ELF-1 (cell line): ENCODE data around the gene LRRC3.

Experiments used
- DNase-seq: peaks from one replicate; pipeline ENCODE4 v3.0.0-alpha.2; 2016; ENCODE audit warnings: low read depth, low spot score

Gene LRRC3

DNA sequence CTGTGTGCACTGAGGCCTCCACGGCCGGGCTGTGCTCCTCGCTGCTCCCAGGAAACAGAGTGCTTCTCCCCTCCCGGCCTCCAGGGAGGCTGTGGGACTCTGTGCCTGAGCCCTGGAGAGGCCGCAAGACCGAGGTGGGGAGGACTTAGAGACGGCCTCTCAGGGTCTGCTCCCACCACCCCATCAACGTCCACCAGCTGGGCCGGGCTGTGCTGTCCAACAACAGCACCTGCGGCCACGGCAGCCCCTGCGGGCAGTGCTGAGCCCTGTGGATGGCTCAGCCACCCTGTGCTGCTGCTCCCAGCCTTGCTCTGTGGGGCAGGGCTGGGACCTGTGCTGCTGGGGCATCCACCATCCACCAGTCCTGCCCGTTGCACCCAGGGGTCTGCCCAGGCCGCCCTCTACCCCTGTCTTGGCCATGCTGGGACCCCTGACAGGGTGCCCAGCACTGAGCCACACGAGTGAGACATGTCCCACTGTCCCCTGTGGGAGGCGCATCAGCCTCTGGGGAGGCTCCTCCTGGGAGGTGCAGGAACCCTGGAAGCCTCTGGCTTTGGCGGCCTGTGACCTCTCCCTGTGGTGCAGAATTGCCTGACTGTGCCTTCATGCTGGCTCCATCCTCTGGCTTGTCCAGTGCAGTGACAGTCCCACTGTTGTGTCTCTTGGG, 31.2 kb upstream of the LRRC3 start:
- no peak for DNase-seq

- no peak for DNase-seq
Observed at GRCh38 chr21:44424608-44425306, 30.6 kb upstream of the LRRC3 start.

- peak; percentile 25 for DNase-seq
Observed at GRCh38 chr21:44425307-44425894, 29.9 kb upstream of the LRRC3 start.

- no peak for DNase-seq
Observed at GRCh38 chr21:44425895-44426662, 29.2 kb upstream of the LRRC3 start.

DNA sequence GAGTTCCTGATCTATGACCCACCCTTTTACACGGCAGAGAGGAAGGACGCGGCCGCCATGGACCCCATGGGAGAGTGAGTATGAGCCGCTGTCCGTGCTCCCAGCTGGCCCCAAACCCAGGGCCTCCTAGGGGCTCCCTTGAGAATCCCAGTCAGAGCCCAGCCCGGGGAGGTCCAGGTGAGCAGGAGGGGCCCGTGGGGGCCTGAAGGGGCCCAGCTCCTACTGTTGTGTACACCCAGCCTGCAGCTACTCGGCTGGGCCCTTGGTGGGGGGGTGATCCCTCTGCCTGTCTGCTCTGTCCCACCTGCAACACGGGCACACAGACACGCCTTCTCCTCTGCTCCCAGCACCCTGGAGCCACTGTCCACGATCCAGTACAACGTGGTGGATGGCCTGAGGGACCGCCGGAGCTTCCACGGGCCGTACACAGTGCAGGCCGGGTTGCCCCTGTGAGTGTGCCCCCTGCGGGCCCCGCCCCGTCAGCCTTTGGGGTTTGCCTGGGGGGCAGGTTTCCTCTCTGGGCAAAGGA, 28.6 kb upstream of the LRRC3 start:
- no peak for DNase-seq

GRCh38 chr21:44427241-44428120, 27.8 kb upstream of the LRRC3 start:
- DNase-seq: no peak

GRCh38 chr21:44428281-44428960, 26.9 kb upstream of the LRRC3 start:
- peak; percentile 94 for DNase-seq

- no peak for DNase-seq
Observed at GRCh38 chr21:44429894-44430293, 25.4 kb upstream of the LRRC3 start.

DNA sequence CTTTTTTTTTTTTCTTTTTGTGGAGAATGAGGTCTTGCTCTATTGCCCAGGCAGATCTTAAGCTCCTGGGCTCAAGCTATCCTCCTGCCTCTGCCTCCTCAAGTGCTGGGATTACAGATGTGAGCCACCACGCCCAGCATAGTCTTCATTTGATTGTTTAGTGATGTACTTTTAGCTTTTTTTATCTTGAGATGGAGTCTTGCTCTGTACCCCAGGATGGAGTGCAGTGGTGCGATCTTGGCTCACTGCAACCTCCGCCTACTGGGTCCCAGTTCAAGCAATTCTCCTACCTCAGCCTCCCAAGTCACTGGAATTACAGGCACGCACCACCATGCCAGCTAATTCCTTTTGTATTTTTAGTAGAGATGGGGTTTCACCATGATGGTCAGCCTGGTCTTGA, 24.0 kb upstream of the LRRC3 start:
- no peak for DNase-seq

DNA sequence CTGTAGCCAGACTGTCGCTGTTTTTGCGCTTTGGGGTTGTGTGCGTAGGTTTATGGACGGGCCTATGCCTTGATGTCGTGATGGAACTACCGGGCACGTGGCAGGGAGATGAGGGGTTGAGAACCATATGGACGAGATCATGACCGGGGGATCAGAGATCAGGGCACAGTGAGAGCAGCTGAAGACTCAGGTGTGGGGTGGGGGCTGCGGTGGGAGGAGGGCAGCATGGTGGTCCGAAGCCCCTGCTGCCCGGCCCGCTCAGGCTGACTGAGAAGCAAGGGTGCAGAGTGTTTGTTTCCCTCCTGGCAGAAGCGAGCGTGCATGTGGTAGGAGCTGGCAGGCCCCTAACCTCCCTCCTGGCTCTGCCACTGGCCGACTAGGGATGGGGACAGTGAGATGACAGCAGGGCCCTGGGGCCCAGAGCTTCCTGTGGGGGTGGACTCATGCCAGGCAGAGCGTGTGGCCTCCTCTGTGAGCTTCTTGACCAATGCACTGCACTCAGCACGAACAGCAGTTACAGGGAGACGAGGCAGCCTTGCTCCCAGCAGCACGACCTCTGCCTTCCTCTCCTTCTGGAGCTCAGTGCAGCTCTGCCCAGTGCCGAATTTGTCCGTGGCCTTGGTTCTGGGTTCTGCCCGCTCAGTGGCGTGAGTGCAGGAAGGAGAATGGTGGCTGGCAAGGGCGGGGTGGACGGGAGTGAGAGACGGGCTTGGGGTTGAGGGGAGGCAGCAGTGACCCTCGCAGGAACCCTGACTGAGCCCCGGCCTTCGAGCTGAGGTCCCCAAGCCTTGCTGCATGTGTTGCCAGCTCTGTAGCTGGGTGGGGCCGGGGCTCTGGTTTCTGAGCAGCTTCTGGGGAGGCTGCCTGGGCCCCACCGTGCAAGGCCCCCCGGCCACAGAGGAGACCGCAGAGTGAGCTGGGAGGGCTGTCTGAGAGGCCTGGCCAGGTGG, 22.2 kb upstream of the LRRC3 start:
- no peak for DNase-seq

GRCh38 chr21:44433791-44434567, 21.3 kb upstream of the LRRC3 start:
- DNase-seq: no peak

DNA sequence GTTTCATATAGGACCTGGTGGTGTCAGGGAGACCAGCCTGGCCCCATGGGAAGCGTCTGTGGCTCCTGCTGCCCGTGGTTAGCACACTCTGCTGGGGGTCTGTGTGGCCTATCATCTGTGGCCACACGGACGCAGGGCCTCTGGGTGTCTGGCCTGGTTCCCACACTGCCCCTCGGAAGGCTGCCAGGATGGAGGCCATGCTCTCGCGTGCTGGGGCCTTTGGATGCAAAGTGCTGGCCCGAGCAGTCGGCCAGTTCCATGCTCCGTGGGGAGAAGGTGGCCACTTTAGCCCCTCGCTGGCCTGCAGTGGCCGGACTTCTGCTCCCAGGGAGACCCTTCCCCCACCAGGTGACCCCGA, 20.8 kb upstream of the LRRC3 start:
- no peak for DNase-seq

DNA sequence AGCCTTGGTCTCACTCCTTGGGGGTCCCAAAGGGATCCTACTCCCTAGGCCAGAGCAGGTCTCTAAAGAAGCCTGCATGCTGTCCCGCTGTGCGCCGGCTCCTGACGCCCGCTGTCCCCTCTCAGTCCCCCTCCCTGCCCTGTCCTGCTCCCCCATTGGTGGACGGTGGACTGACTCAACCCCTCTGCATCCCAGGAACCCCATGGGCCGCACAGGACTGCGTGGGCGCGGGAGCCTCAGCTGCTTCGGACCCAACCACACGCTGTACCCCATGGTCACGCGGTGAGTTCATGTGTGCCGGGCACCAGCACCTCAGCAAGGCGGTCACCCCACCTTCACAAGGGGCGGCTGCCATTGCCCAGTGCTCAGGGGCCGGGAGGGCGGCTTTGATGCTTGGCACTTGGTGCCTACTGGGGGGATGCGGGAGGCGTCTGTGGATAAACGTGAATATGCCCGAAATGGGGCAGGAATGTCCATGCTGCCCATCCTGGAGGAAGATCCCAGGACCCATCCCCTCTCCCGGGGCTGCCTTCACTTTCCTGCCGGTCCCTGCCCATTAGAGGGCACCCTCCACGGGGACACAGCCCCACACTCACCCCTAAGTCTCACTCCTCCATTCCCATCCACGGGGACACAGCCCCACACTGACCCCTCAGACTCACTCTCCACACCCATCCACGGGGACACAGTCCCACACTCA, 20.2 kb upstream of the LRRC3 start:
- no peak for DNase-seq

DNA sequence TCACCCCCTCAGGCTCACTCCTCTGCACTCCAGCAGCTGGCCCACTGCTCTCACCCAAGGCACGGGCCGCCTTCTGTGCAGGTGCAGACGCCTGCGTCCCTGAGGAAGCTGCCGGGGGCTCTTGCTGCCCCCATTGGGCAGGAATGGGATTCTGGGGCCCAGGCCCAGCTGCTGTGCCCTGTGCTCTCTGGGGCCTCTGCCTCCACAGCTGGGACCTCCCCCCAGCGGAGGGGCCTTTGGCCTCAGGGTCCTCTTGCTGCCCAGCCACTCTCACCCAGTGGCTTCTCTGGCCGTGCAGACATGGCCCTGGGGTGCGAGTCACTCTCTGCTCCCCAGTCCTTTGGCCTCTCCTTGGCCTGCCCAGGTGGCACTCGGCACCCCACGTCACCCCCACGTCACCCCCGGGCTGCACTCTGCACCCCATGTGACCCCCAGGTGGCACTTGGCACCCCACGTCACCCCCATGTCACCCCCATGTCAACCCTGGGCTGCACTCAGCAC, 19.1 kb upstream of the LRRC3 start:
- no peak for DNase-seq

- no peak for DNase-seq
Observed at GRCh38 chr21:44436958-44437357, 18.4 kb upstream of the LRRC3 start.

DNA sequence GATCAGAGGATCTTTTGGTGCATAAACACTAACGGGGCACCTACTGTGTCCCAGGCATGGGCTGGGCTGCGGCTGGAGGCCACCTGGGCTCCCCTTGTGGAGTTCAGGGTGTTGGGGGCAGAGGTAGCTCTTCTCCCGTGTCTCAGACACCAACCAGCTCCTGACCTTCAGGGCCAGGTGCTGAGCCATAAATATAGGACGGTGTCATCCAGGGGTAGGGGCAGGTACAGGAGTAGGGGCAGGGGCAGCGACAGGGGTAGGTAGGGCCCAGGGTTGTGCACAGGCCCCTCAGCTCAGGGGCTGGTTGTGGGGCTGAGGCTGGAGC, 18.0 kb upstream of the LRRC3 start:
- no peak for DNase-seq

GRCh38 chr21:44437696-44438431, 17.4 kb upstream of the LRRC3 start:
- no peak for DNase-seq
